Dermis blood vessel endothelial cell (primary cell): Measurements from ENCODE around the gene MORN1. TPM values are rescaled to one million over a fixed set of nuclear protein-coding genes. Genes with fewer than 3 reads are reported as not detected.

ENCODE experiments used
- DNase-seq: peaks from one replicate; pipeline ENCODE4 v3.0.0; 2010
- total RNA-seq: library from RNA; depleted of rRNA; stranded (reverse); fragments of >200 nt; gene quantifications from 2 replicates; pipeline ENCODE4 v1.2.3, GENCODE V29; 2014

MORN1 gene
- total RNA-seq, 1 donor from 2014 or later = 7.7 TPM

GRCh38 chr1:2350501-2350900 lies 40.9 kb downstream of the MORN1 start:
- no peak for DNase-seq

GRCh38 chr1:2349806-2350205 lies 41.5 kb downstream of the MORN1 start:
- no peak for DNase-seq

GRCh38 chr1:2348346-2349325 lies 42.7 kb downstream of the MORN1 start:
- no peak for DNase-seq

- no peak for DNase-seq
These were observed 43.5 kb downstream of the MORN1 start for GRCh38 chr1:2347896-2348295.

GRCh38 chr1:2347409-2347785 lies 44.0 kb downstream of the MORN1 start:
- no peak for DNase-seq

GRCh38 chr1:2346691-2347408 lies 44.5 kb downstream of the MORN1 start:
- no peak for DNase-seq

- DNase-seq = no peak
These were observed 45.9 kb downstream of the MORN1 start for GRCh38 chr1:2345297-2346075.

- no peak for DNase-seq
These were observed 46.5 kb downstream of the MORN1 start for GRCh38 chr1:2344744-2345296.

GRCh38 chr1:2344121-2344681 lies 47.2 kb downstream of the MORN1 start:
- DNase-seq = no peak

- DNase-seq = no peak
These were observed 48.1 kb downstream of the MORN1 start for GRCh38 chr1:2343023-2343935.

- DNase-seq = no peak
These were observed 48.9 kb downstream of the MORN1 start for GRCh38 chr1:2342384-2343022.

GRCh38 chr1:2341706-2342383 lies 49.5 kb downstream of the MORN1 start:
- no peak for DNase-seq

GRCh38 chr1:2340918-2341254 lies 50.5 kb downstream of the MORN1 start:
- no peak for DNase-seq

GRCh38 chr1:2340086-2340917 lies 51.1 kb downstream of the MORN1 start:
- DNase-seq = no peak

- no peak for DNase-seq
These were observed 51.9 kb downstream of the MORN1 start for GRCh38 chr1:2339206-2340085.

GRCh38 chr1:2337501-2337900 lies 53.9 kb downstream of the MORN1 start:
- DNase-seq = no peak

- no peak for DNase-seq
These were observed 54.3 kb downstream of the MORN1 start for GRCh38 chr1:2337081-2337480.

GRCh38 chr1:2336499-2336898 lies 54.9 kb downstream of the MORN1 start:
- no peak for DNase-seq
